AG09319 (cell line): Measurements from ENCODE around the gene PPP2R2D.

Experiments used
- DNase-seq: peaks from one replicate; pipeline ENCODE4 v3.0.0-alpha.2; 2010; ENCODE audit warnings: low read depth; ENCODE audit errors: extremely low read depth
- TF ChIP-seq, protein P1 (sequence below): IDR thresholded peaks from 2 replicates; pipeline ENCODE4 v1.5.1; 2011; ENCODE audit warnings: low read depth, mild to moderate bottlenecking, inconsistent platforms, low read length, moderate library complexity

The PPP2R2D gene

DNA sequence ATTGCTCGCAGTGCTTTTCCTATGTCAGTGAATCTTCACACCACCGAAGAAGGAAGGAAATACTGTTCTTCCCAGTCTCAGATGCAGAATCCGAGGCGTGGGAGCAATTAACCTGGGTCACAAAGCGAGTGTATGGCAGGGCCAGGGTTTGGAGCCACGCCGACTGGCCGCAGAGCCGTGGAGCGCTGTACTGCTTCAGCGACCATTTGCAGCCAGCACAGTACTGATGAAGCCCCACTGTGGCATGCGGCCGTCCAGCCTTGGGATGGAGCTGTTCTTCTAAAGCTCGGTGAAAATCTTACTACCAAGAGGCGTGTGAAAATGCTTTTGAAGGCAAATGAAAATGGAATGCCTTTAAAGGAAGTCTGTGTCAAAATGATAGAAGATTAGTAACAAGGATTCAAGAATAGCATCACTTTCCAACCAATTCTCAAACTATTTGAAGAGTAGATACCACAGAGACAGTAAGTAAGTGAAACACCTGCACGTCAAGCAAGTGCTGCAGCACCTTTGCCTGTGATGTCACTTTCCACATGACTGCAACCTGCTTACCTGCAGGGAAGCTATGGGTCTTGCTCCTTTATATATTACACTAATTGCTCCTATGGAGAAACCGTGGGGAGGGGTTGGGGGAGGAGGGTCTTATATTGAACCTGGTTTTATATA is 4.9 kb downstream of the PPP2R2D start:
- TF ChIP-seq, protein P1, sequence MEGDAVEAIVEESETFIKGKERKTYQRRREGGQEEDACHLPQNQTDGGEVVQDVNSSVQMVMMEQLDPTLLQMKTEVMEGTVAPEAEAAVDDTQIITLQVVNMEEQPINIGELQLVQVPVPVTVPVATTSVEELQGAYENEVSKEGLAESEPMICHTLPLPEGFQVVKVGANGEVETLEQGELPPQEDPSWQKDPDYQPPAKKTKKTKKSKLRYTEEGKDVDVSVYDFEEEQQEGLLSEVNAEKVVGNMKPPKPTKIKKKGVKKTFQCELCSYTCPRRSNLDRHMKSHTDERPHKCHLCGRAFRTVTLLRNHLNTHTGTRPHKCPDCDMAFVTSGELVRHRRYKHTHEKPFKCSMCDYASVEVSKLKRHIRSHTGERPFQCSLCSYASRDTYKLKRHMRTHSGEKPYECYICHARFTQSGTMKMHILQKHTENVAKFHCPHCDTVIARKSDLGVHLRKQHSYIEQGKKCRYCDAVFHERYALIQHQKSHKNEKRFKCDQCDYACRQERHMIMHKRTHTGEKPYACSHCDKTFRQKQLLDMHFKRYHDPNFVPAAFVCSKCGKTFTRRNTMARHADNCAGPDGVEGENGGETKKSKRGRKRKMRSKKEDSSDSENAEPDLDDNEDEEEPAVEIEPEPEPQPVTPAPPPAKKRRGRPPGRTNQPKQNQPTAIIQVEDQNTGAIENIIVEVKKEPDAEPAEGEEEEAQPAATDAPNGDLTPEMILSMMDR = no peak
- DNase-seq = no peak

DNA sequence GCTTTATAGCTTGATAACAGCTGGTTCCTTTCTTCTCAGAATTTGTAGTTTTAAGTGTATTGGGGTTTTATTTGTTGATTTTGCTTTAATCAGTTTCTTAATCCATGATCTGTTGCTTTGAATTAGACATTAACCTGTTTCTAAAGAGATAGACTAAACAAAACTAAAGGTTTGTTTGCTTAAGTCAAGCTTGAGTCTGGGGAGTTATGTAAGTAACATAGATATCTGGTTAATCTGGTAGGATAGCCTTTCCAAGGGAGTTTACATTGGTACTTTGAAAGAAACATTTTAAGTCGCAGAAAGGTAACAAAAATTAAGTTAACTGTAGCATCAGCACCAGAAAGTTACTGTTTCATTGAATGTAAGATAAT is 5.4 kb downstream of the PPP2R2D start:
- TF ChIP-seq, protein P1 = no peak
- DNase-seq = no peak

DNA sequence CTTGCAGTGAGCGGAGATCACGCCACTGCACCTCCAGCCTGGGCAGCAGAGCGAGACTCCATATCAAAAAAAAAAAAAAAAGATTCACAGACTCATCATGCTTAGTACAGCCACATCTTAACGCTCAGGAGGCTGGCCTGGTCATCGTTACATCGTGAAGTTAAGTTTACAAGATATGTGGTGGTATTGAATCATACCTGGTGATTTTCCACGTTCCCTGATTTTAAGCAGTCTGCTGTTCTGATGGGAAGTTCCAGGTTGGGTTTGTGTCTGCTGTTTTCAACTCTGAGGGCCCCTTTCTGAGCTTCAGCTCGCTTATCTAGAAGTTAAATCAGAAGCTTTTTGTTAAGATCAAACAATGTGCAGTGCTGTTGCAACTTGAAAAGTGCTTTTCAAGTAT is 6.9 kb downstream of the PPP2R2D start:
- TF ChIP-seq, protein P1 = no peak
- DNase-seq = no peak

DNA sequence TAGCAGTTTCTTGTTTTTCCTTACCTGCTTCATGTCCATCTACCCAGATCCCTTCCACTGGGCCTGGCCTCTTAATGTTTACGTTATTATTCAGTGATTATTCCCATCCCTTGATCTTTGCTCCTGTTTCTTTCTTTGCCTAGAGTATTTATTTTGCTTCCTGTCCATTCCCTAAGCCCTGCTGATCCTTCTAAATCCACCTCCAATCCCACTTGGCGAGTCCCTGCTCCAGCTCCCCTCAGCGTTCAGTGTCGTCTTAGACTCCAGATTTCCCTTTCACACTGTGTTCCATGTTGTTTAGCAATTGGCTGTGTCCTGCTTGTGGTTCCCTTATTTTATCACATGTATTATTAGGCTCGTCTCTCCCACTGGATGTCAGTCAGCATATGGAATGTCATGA is 7.3 kb downstream of the PPP2R2D start:
- DNase-seq = no peak
- TF ChIP-seq, protein P1 = no peak

DNA sequence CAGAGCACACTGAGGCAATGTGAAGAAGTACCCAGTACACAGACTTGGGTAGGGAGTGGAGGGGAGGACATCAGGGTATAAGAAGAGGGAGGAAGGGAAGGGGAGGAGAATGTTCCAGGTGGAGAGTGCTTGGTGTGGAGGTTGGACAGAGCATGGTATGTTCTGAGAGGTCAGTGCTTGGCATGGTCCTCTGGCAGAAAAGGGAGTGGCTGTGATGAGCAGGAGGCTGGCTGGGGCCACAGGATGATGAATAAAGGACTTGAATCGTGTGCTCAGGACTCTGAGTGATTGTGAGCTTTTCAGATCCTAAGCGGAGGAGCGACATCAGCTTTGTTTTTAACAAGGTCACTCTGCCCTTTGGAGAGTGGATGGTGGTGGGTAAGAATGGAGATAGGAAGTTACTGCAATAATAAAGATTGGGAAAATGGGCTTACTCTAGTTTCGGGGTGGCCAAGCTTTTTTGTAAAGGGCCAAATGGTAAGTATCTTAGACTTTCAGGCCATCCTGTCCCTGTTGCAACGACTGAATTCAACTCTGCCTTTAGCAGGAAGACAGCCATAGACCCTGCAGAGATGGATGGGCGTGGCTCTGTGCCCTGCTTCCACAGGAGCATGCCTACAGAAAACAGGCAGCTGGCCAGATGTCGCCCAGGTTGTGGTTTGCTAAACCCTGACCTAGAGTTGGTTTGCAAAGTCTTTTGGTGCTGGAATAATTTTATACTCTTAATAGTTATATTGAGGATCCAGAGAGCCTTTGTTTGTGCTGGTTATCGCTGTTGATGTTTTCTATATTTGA is 8.4 kb downstream of the PPP2R2D start:
- no peak for DNase-seq
- TF ChIP-seq, protein P1 = no peak

DNA sequence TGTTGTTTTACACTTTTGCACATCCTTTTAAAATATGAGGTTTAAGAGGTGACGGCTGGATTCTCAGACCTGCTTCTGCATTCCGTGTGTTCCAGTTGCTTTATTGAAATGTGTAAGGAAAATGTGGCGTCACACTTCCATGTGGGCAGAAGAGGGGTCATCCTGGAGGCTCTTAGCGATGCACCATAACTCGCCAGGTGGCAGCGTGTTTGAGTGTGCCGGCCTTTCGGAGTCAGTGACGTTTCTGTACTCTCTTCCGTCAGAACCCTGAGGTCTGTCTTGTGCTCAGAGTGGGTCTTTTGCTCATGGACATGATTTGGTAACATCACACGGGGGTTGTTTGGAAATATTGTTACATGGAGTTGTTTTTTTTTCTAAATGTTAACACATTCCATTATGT is 9.1 kb downstream of the PPP2R2D start:
- TF ChIP-seq, protein P1 = no peak
- no peak for DNase-seq

DNA sequence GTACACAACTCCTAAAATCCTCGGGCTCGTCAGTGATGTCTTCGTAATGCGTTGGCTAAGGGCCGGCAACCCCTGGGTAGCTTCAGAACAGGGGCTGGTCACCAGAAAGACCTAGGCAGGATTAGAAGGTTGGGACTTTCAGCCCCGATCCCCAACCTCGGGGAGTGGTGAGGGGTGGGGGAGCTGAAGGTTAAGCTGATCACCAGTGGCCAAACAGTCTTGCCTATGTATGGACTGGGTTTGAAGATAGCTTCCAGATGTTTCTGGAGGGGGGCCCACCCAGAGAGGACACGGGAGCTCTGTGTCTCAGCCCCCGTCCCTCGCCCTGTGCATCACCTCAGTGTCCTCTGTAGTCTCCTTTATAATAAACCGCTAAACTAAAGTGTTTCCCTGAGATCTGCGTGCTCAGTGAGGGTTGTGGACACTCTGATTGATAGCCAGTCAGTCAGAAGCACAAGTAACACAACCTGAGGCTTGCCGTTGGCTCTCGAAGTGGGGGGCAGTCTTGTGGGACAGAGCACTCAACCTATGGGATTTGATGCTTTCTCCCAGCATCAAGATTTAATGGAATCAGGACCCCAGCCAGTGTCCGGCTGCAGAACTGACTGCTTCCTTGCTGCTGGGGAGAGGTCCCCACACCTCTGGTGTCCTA is 10.0 kb downstream of the PPP2R2D start:
- TF ChIP-seq, protein P1 = no peak
- DNase-seq = no peak
